Left colon (tissue), 2 donors: Measurements from ENCODE around the gene SEC61A1. TPM values are rescaled to one million over a fixed set of nuclear protein-coding genes. Genes with fewer than 3 reads are reported as not detected.

Experiments
- ATAC-seq: fragments of 200-7000 bp; cut with Tn5 transposase; one replicate; pipeline ENCODE4 v1.9.1; 2020; ENCODE audit warnings: mild to moderate bottlenecking, moderate library complexity
- DNase-seq, 2 donors: peaks; one replicate each; pipeline ENCODE4 v3.0.0-alpha.2; 2020
- intact Hi-C, 2 donors: fragments of 100-400 bp; cut with DNase I in 1 of 2; cut with micrococcal nuclease in 1 of 2; formaldehyde crosslinking; loops; one replicate each; pipeline versions ENCODE4 v1.11.2 to v1.14.0; 2022; cut with DNase I, micrococcal nuclease
- total RNA-seq, 2 donors: library from RNA; stranded (reverse); fragmentation: NEBNext Ultra II Directional; extraction: Animal tissue kit (Norgen Biotek cat#: 25700); gene quantifications; one replicate each; pipeline ENCODE4 v1.2.1, GENCODE V29; 2021
- donor health status: DM: no; HTN: no; CAD: no.
- donor health status: DM: yes; HTN: yes; CAD: no.

Gene SEC61A1
- total RNA-seq, 2 donors from 2014 or later, result 142 to 158 TPM

GRCh38 chr3:128052595-128053351 is 536 bp downstream of the SEC61A1 start:
- intact Hi-C loops, result no loop called here
- ATAC-seq, result peak; percentile 49
- DNase-seq, result no peak

DNA sequence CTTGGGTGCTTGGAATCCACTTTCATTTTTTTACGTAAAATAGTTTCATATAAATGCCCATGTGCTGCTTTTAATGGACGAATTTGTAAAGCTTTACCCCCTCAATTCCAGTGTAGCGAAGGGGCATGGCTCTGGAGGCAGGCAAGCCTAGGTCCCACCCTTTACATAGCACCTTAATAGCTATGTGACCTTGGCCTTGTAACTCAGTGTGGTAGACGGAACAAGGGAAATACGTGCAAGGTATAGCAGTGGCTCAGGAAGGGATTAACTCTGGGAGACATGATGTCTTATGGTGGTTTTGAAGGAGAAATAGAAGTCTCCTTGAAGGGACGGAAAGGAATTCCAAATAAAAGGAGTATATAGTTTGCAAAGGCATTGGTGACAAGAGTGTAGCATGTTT is 1.4 kb downstream of the SEC61A1 start:
- ATAC-seq (peak; percentile 21), DNase-seq (no peak)
- intact Hi-C loops, result no loop called here

DNA sequence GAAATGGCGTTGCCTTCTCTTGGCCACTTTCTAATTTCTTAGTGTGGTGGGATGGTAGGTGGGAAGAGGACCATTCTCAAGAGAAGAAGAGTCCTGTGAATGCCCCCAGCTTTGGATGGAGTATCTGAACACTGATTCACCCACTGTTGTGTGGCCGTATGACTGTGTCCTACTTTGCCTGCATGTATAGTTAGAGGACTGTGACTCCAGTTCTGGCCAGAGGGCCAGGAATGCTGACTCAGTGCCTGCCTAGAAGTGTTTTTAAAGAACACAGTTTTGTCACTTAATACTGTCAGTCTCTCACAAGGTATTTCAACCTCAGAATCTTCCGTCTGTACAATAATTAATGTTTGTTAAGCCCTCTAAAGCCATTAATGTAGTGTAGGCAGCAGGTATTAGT is 2.1 kb downstream of the SEC61A1 start:
- intact Hi-C loops, result no loop called here
- ATAC-seq (no peak), DNase-seq (no peak)

GRCh38 chr3:128056258-128056657 is 4.0 kb downstream of the SEC61A1 start:
- intact Hi-C loops, result no loop called here
- DNase-seq, result no peak
- ATAC-seq, result no peak

- ATAC-seq (no peak), DNase-seq (no peak)
- intact Hi-C loops, result no loop called here
These were observed 8.5 kb downstream of the SEC61A1 start for GRCh38 chr3:128060473-128061381.

GRCh38 chr3:128062033-128062745 is 10.0 kb downstream of the SEC61A1 start:
- intact Hi-C loops, result no loop called here
- no peak for ATAC-seq
- no peak for DNase-seq

DNA sequence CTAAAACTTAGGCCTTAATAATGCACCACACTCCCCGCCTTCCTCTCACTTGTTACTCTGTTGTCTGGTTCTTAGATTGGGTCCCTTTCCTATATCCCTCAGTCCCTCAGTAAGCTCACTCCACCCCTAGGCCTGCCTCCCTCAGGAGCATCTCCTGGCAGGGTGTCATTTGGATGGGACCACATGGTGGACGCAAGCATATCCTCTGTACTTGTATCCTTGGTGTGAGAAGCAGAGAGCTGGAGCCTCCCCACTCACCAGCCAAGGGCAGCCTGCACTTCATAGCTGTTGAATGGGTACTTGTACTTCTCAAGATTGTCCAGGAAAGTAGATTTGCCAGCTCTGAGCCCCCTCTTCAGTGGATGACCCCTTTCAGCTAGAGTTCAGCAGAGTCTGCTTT is 11.6 kb downstream of the SEC61A1 start:
- intact Hi-C loops, result no loop called here
- ATAC-seq, result no peak
- DNase-seq, result no peak

- DNase-seq, result no peak
- intact Hi-C loops, result no loop called here
These were observed 12.7 kb downstream of the SEC61A1 start for GRCh38 chr3:128064962-128065361.

GRCh38 chr3:128066114-128066513 is 13.9 kb downstream of the SEC61A1 start:
- intact Hi-C loops, result no loop called here

More at GRCh38 chr3:128064962-128065361, 12.7 kb downstream of the SEC61A1 start:
- ATAC-seq, result no peak

GRCh38 chr3:128066676-128067075 is 14.4 kb downstream of the SEC61A1 start:
- DNase-seq (no peak), ATAC-seq (no peak)
- intact Hi-C loops, result no loop called here

More at GRCh38 chr3:128066114-128066513, 13.9 kb downstream of the SEC61A1 start:
- no peak for ATAC-seq
- no peak for DNase-seq

DNA sequence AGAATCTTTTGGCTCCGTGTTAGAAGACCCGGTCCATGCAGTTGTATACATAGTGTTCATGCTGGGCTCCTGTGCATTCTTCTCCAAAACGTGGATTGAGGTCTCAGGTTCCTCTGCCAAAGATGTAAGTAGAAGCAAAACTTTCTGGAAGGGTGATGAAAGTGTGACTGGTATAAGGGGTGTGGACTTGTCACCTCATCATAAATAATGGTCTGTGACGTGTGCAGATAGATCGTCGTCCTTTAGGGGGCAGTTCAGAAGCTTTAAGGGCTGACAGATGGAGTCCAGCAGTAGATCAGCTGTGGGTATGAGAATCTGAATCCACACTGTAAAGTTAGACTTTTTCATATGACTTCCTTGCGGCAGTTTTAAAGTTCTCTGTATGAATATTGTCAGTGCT is 15.3 kb downstream of the SEC61A1 start:
- ATAC-seq (no peak), DNase-seq (no peak)
- intact Hi-C loops, result no loop called here

- intact Hi-C loops, result no loop called here
- ATAC-seq (peak; percentile 50), DNase-seq (no peak)
These were observed 16.0 kb downstream of the SEC61A1 start for GRCh38 chr3:128068156-128068620.

GRCh38 chr3:128069271-128069670 is 17.0 kb downstream of the SEC61A1 start:
- intact Hi-C loops, result no loop called here
- ATAC-seq (no peak), DNase-seq (no peak)

GRCh38 chr3:128070898-128071591 is 18.8 kb downstream of the SEC61A1 start:
- DNase-seq (no peak), ATAC-seq (no peak)
- intact Hi-C loops, result no loop called here

DNA sequence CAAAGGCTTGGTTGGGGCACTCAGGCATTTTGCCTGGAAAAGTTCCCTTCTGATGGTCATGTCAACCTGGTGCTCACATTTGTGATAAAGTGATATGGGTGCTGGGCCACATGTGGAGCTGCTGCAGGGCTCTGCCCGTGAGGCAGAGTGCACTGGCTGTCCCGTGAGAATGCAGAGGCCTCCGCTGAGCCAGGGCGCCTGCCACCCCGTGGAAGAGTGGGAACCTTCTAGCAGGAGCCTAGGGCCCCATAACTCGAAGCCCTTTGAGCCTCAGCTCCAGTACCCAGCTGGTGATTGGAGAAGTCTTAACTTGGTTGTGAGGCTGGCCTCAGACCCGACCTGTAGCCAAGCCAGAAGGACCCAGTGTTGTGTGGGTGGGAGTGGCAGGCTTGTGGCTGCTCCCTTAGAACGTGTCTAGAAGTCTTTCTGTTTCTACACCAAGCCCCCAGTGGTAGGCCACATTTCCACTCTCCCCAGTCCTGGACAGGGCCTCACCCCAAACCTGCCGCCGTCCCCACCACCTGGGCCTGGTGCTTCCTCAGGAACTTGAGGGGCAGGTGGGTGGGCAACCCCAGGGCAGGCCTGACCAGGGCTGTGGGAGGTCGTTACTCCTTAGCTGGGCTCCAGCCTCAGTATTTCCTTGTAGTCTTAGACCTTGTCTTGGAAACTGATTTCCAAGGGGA is 19.7 kb downstream of the SEC61A1 start:
- DNase-seq (no peak), ATAC-seq (no peak)
- intact Hi-C loops, result no loop called here

- ATAC-seq (no peak), DNase-seq (no peak)
- intact Hi-C loops, result no loop called here
These were observed 20.4 kb downstream of the SEC61A1 start for GRCh38 chr3:128072454-128073184.

- ATAC-seq (no peak), DNase-seq (no peak)
- intact Hi-C loops, result no loop called here
These were observed 21.0 kb downstream of the SEC61A1 start for GRCh38 chr3:128073185-128073725.
